HG02763 (cell line): Measurements from ENCODE around the gene SBNO2.
"Not testable (repeated sequence)": the region's sequence is repeated elsewhere in the genome, so short reads cannot be mapped to it uniquely, and the experiment has no call there.

Source experiments
- ATAC-seq: cut with Tn5 transposase; IDR thresholded peaks from one replicate; pipeline ENCODE4 v1.9.1; 2021; ENCODE audit warnings: mild to moderate bottlenecking, moderate library complexity; ENCODE audit not compliant: unreplicated experiment

The SBNO2 gene

DNA sequence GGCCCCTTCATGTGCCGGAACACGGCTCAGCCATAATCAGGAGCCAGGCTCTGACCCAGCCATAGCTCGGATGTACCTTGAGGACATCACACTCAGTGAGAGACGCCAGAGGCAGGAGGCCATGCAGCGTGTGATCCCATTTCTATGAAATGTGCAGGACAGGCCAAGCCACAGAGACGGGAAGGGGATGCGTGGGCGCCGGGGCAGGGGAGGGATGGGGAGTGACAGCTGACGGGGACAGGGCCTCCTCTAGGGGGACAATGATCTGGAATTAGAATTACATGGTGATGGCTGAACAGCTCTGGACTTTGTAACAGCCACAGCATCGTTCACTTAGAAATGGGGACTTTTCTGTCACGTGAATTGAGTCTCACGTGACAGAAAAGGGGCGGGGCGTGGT, 34.9 kb downstream of the SBNO2 start:
- no peak for ATAC-seq

DNA sequence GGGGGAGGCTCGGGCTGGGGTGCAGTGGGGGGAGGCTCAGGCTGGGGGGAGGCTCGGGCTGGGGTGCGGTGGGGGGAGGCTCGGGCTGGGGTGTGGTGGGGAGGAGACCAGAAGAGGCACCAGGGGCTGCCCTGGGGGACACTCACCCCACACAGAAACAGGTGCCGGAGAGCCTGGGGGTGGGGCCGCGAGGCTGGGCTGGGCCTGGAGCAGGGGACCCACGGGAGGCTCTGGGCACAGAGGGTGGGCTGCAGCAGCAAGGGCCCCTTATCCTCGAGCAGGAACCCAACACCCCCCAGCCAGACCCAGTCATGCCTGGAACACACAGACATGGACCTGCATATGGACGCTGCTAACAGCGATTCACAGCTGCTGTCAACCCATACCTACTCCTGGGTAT, 35.9 kb downstream of the SBNO2 start:
- no peak for ATAC-seq

DNA sequence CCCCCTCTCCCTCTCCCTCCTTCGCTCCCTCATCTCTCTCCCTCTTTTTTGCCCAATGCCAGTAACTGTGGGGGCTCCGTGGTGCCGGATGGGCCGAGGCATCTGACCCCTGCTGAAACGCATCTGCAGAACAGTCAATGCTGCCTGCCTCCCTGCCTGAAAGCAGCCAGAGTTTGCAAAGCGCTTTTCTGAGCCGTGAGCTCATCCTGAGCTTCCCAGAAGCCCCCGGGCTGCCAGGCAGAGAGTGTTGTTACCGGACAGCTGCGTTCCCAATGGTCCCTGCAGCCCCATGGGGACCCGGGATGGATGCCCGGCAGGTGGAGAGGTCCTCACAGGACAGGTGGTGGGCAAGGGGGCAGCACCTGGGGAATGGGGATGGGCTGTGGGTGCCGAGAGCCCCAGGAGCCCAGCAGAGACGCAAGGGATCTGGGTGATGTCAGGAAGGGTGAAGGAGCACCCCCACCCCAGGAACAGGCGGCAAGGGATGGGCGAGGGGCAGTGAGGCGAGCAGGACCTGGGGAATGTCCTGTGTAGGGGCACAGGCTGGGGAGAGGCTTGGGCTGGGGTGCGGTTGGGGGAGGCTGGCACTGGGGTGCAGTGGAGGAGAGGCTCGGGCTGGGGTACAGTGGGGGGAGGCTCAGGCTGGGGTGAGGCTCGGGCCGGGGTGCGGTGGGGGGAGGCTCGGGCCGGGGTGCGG, 37.3 kb downstream of the SBNO2 start:
- ATAC-seq = no peak

- ATAC-seq = no peak
These were observed 37.9 kb downstream of the SBNO2 start for GRCh38 chr19:1136201-1136600.

GRCh38 chr19:1135454-1135853, 38.6 kb downstream of the SBNO2 start:
- ATAC-seq = no peak

- ATAC-seq = no peak
These were observed 39.6 kb downstream of the SBNO2 start for GRCh38 chr19:1134431-1134830.

GRCh38 chr19:1133471-1133929, 40.6 kb downstream of the SBNO2 start:
- peak; percentile 51 for ATAC-seq

- ATAC-seq = peak; percentile 6
These were observed 41.3 kb downstream of the SBNO2 start for GRCh38 chr19:1132552-1133383.

- ATAC-seq = peak; percentile 39
These were observed 42.1 kb downstream of the SBNO2 start for GRCh38 chr19:1131718-1132551.

- no peak for ATAC-seq
These were observed 43.0 kb downstream of the SBNO2 start for GRCh38 chr19:1130771-1131717.

DNA sequence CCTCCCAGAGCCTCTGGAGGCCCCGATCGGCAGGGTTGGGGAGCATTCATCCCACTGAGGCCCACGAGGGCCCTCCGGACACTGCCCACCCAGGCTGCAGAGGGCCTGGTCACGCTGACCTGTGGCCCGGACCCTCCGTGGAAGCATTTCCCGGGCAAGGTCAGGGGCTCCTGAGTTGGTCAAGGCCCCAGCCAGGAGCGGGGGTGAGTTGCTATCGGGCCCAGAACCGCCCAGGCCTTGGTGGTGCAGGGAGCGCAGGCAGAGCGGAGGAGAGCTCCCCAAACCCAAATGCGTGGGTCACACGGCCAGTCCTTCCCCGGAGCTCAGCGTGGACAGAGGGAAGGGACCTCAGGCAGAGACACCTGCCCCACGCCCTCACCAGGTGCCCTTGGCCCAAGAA, 44.5 kb downstream of the SBNO2 start:
- ATAC-seq = no peak

DNA sequence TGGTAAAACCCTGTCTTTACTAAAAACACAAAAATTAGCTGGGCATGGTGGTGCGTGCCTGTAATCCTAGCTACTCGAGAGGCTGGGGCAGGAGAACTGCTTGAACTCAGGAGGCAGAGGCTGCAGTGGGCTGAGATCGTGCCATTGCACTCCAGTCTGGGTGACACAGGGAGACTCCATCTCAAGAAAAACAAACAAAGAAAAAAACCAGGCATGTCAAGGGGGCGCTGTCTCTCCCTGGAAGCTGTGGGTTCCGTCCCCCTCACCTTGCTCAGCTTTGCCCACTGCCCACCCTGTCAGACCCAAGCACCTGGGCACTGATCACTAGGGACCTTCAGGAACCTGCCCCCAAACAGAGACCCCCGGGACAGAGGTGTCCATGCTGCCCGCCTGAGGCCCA, 45.0 kb downstream of the SBNO2 start:
- not testable (repeated sequence) for ATAC-seq

- ATAC-seq = no peak
These were observed 46.0 kb downstream of the SBNO2 start for GRCh38 chr19:1128106-1128505.

DNA sequence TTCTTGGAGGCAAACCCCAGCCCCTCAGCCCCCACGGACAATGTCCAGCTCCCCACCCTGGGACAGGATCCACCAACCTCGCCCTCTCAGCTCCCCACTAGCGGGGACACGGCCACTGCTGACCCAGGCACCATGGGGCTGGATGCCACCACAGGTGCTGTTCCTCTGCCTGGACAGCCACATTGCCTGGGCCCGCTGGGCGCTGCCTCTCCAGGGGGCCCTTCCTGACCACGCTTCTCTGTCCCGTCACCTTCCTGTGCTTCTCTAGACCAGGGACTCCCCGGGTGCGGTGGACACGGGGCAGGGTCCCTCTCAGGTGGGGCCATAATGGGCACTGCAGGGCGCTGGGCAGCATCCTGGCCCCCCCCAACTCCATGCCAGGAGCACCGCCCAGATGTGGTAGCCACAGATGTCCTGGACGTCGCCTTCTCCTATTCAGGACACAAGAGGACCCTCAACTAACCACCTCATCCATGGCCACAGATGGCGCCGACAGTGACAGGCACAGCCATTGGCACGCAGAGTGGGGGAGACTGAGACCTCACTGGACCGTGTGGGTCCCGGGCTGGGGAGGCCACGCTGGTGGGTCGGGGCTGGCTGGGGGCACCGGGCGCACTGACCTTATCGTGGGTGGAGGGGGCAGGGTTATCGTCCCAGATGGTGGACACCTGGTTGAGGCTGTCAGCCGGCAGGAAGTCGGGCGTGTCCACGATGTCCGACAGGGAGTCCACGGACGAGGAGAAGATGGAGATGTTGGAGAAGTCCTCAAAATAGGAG, 46.9 kb downstream of the SBNO2 start:
- no peak for ATAC-seq

GRCh38 chr19:1125601-1126467, 48.2 kb downstream of the SBNO2 start:
- ATAC-seq = no peak

DNA sequence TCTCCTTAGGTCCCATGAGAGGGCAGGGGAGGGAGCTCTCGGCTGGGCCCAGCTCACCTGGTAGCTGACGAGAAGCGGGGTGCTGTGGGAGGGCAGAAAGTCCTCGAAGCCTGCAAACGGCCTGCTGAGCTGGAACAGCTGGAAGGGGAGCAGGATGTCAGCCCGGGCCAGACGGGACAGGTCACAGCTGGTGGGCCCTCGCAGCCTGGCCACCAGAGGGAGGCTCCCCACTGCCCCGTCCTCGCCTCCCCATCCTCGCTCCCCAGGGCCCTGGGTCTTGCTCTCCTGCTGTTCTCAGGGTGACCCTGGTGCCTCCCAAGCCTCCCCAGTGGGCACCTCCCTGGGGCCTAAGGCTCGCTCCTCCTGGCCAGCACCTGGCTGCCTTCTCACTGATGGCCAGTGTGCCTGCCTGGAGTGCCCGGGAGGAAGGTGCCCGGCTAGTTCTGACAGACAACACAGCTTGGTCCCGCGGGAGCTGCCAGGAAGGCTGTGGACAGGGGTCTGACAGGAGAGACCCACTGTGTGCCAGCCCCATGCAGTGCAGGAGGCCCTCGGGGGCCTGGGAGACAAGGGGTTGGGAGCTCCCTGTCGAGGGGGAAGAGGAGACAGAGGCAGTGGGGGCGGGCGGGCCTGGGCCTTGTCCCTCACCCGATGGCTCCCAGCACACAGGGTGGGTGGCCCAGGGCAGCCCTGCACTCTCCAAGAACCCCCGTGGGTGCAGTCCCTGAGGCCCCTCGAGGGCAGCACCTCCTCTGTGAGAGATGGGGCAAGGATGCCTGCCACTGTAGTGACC, 50.0 kb downstream of the SBNO2 start:
- no peak for ATAC-seq

GRCh38 chr19:1123381-1123780, 50.7 kb downstream of the SBNO2 start:
- ATAC-seq = no peak

- ATAC-seq = no peak
These were observed 51.1 kb downstream of the SBNO2 start for GRCh38 chr19:1122972-1123363.
